Neural cell (in vitro differentiated cells): Measurements from ENCODE around the gene DDX5.
A peak's percentile ranks its signal among the peaks of the same experiment; 100 is the strongest.

Experiments
- CTCF ChIP-seq: fragments of 450-650 bp; IDR thresholded peaks from 2 replicates; pipeline ENCODE4 v1.5.1; 2014; ENCODE audit warnings: antibody characterized with exemption, mild to moderate bottlenecking, moderate library complexity; ENCODE audit not compliant: poor library complexity, severe bottlenecking
- EP300 ChIP-seq: fragments of 450-650 bp; conservative IDR thresholded peaks from 2 replicates; pipeline ENCODE4 v1.6.1; 2014; ENCODE audit warnings: antibody characterized with exemption, mild to moderate bottlenecking, moderate library complexity; ENCODE audit not compliant: poor library complexity, severe bottlenecking
- MXI1 ChIP-seq: fragments of 450-650 bp; conservative IDR thresholded peaks from 2 replicates; pipeline ENCODE4 v1.6.1; 2014; ENCODE audit warnings: antibody characterized with exemption, mild to moderate bottlenecking; ENCODE audit not compliant: poor library complexity, severe bottlenecking
- POLR2AphosphoS5 ChIP-seq: IDR thresholded peaks from 2 replicates; pipeline ENCODE4 v1.6.1; 2012
- RAD21 ChIP-seq: fragments of 450-650 bp; conservative IDR thresholded peaks from 2 replicates; pipeline ENCODE4 v1.6.1; 2014; ENCODE audit warnings: antibody characterized with exemption, mild to moderate bottlenecking, moderate library complexity
- REST ChIP-seq: IDR thresholded peaks from 2 replicates; pipeline ENCODE4 v1.6.1; 2012; ENCODE audit warnings: borderline replicate concordance

DNA sequence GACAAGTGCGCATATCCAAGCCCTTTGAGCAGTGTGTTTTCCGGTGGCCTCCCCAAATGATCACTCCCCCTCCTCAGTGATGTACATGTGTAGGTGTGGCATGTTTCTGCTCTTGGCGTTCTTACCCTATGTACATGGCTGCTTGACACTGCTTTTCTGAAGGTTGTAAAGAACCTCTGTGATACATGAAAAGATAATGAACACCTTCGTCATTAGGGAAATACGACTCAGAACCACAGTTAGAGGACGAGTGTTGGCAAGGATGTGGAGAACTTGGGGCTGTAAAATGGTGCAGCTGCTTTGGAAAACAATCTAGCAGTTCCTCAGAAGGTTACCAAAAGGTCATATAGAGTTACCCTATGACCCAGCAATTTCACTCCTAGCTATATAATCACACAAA lies 29.3 kb upstream of the DDX5 start:
- TF ChIP-seq CTCF (no peak), POLR2AphosphoS5 (peak; percentile 14), MXI1 (no peak), EP300 (no peak), RAD21 (no peak), REST (no peak)
